K562 (cell line): ENCODE data around the gene FAM111B. TPM values are rescaled to one million over a fixed set of nuclear protein-coding genes. Genes with fewer than 3 reads are reported as not detected.

ENCODE experiments used
- BMI1 ChIP-seq: fragments of 150-350 bp; IDR thresholded peaks from 2 replicates; pipeline ENCODE4 v1.6.1; 2014; ENCODE audit warnings: low read length
- CC2D1A ChIP-seq: fragments of 450-650 bp; IDR thresholded peaks from 2 replicates; pipeline ENCODE4 v1.6.1; 2017; ENCODE audit warnings: mild to moderate bottlenecking
- CTCF ChIP-seq, 3 experiments: IDR thresholded peaks in 2 of 3; conservative IDR thresholded peaks in 1 of 3; 2 replicates each; pipeline ENCODE4 v1.5.1; 2011 to 2012; ENCODE audit warnings: low read length in 3 of 3, mild to moderate bottlenecking in 3 of 3, control low read depth in 2 of 3, improper control_type of control experiment in 1 of 3, inconsistent platforms in 1 of 3, low read depth in 1 of 3, mixed read lengths in 1 of 3, moderate library complexity in 1 of 3; ENCODE audit not compliant: insufficient read depth in 2 of 3
- DPF2 ChIP-seq: fragments of 450-650 bp; IDR thresholded peaks from 2 replicates; pipeline ENCODE4 v1.6.1; 2016
- HDGF ChIP-seq: fragments of 450-650 bp; IDR thresholded peaks from 2 replicates; pipeline ENCODE4 v1.6.1; 2016
- HNRNPK ChIP-seq: fragments of 200-400 bp; formaldehyde crosslinking; IDR thresholded peaks from one replicate; pipeline ENCODE4 v1.6.1; 2018; ENCODE audit warnings: mild to moderate bottlenecking, low read depth, low read length; ENCODE audit not compliant: poor library complexity, severe bottlenecking
- HNRNPL ChIP-seq: fragments of 200-400 bp; formaldehyde crosslinking; IDR thresholded peaks from 2 replicates; pipeline ENCODE4 v1.6.1; 2017; ENCODE audit warnings: low read depth, mild to moderate bottlenecking, low read length
- HNRNPLL ChIP-seq: fragments of 200-400 bp; formaldehyde crosslinking; IDR thresholded peaks from 2 replicates; pipeline ENCODE4 v1.6.1; 2017; ENCODE audit warnings: low read length, low read depth, mild to moderate bottlenecking; ENCODE audit not compliant: poor library complexity, severe bottlenecking
- MYC ChIP-seq, 2 experiments: fragments of 250-450 bp in 1 of 2; sonication (Bioruptor Pico) in 1 of 2; IDR thresholded peaks; 2 replicates each; pipeline versions ENCODE4 v1.5.1 to v1.6.1; 2012 to 2021; ENCODE audit warnings: low read depth in 2 of 2, borderline replicate concordance in 1 of 2, improper control_type of control experiment in 1 of 2, low read length in 1 of 2, mild to moderate bottlenecking in 1 of 2, moderate library complexity in 1 of 2
- MYNN ChIP-seq, 2 experiments: sonication (generic); formaldehyde crosslinking in 1 of 2; IDR thresholded peaks; 2 replicates each; pipeline versions ENCODE4 v1.5.0 to v1.6.1; 2016 to 2020; ENCODE audit warnings: antibody characterized with exemption in 1 of 2, missing genetic modification reagents in 1 of 2
- NFIC ChIP-seq: fragments of 450-650 bp; IDR thresholded peaks from 2 replicates; pipeline ENCODE4 v1.6.1; 2017; ENCODE audit warnings: mild to moderate bottlenecking, inconsistent platforms
- NR4A1 ChIP-seq, 2 experiments: fragments of 250-450 bp in 1 of 2; fragments of 450-650 bp in 1 of 2; sonication (Bioruptor Pico) in 1 of 2; IDR thresholded peaks; 2 replicates each; pipeline versions ENCODE4 v1.4.0 to v1.6.1; 2016 to 2020; ENCODE audit warnings: mild to moderate bottlenecking in 2 of 2, missing compliant biosample characterization in 1 of 2, missing genetic modification characterization in 1 of 2, moderate library complexity in 1 of 2
- PCBP1 ChIP-seq: fragments of 200-400 bp; formaldehyde crosslinking; IDR thresholded peaks from 2 replicates; pipeline ENCODE4 v1.6.1; 2018; ENCODE audit warnings: mild to moderate bottlenecking, low read depth, low read length; ENCODE audit not compliant: poor library complexity, severe bottlenecking
- PRPF4 ChIP-seq: fragments of 200-400 bp; formaldehyde crosslinking; IDR thresholded peaks from one replicate; pipeline ENCODE4 v1.6.1; 2017; ENCODE audit warnings: low read length, low read depth, mild to moderate bottlenecking; ENCODE audit not compliant: insufficient read depth, poor library complexity, severe bottlenecking
- SOX6 ChIP-seq: fragments of 450-650 bp; IDR thresholded peaks from 2 replicates; pipeline ENCODE4 v1.6.1; 2014; ENCODE audit warnings: mild to moderate bottlenecking
- ZNF143 ChIP-seq: sonication (generic); formaldehyde crosslinking; IDR thresholded peaks from 2 replicates; pipeline ENCODE4 v1.9.0; 2022; ENCODE audit warnings: mild to moderate bottlenecking, missing genetic modification reagents
- ZNF197 ChIP-seq: fragments of 200-800 bp; sonication (Bioruptor generic); IDR thresholded peaks from 2 replicates; pipeline ENCODE4 v1.6.1; 2016; ENCODE audit warnings: low read depth, missing genetic modification characterization, missing compliant biosample characterization
- ZNF277 ChIP-seq: fragments of 250-450 bp; sonication (Bioruptor Pico); IDR thresholded peaks from 2 replicates; pipeline ENCODE4 v1.8.0; 2022; ENCODE audit warnings: inconsistent platforms, mild to moderate bottlenecking, moderate library complexity, borderline replicate concordance
- ZNF551 ChIP-seq: fragments of 250-450 bp; sonication (Bioruptor Pico); IDR thresholded peaks from 2 replicates; pipeline ENCODE4 v1.5.0; 2021; ENCODE audit warnings: mild to moderate bottlenecking, moderate library complexity
- ZSCAN29 ChIP-seq: fragments of 450-650 bp; IDR thresholded peaks from 2 replicates; pipeline ENCODE4 v1.6.1; 2017
- polyA plus RNA-seq, 8 experiments: library from polyadenylated mRNA; depleted of rRNA in 4 of 8; stranded (reverse) in 5 of 8; unstranded in 3 of 8; fragments of >200 nt; fragmentation: Nextera tagmentation in 2 of 8; fragmentation: Illumina TruSeq in 1 of 8; extraction: Ambion mirVana in 2 of 8; extraction: Trizol in 1 of 8; gene quantifications; 2 replicates each; pipeline versions ENCODE4 v1.2.1 to v1.2.3, GENCODE V29; 2011 to 2014; ENCODE audit warnings: inconsistent platforms in 1 of 8, missing spikeins in 1 of 8
- total RNA-seq, 7 experiments: library from RNA; depleted of rRNA in 6 of 7; stranded (reverse); fragments of >200 nt in 6 of 7; fragmentation: Illumina TruSeq in 2 of 7; extraction: Trizol in 2 of 7; gene quantifications; 2 replicates each; pipeline versions ENCODE4 v1.2.1 to v1.2.3, GENCODE V29; 2011 to 2021; ENCODE audit warnings: low replicate concordance in 1 of 7
- TF ChIP-seq, protein P1 (sequence below): sonication (generic); formaldehyde crosslinking; IDR thresholded peaks from 2 replicates; pipeline ENCODE4 v1.5.0; 2020; ENCODE audit warnings: missing genetic modification reagents
- TF ChIP-seq, protein P2 (sequence below): IDR thresholded peaks from 3 replicates; pipeline ENCODE4 v1.6.1; 2011; ENCODE audit warnings: borderline replicate concordance, mild to moderate bottlenecking; ENCODE audit not compliant: insufficient read length, insufficient read depth

Gene FAM111B
- total and polyA plus RNA-seq, 9 of the 15 experiments (the other 6 are each of a cell fraction or from before 2014, with no cell fraction given) = 0.01 to 0.33 (median 0.06) TPM; not detected in 5

GRCh38 chr11:59142530-59143507, 35.8 kb downstream of the FAM111B start, which contains the start of gene FAM111A (continued):
- peak; percentile 47 for TF ChIP-seq HNRNPLL
- TF ChIP-seq CTCF (IDR thresholded peaks at IDR 0.05 in 2 of 3, conservative IDR thresholded peaks at IDR 0.05 in 1 of 3; ENCODE audit: insufficient read depth in 2 of 3, low read depth in 1 of 3, low read length in 3 of 3) = peak; percentile 43 to 46 (median 44); a peak in 5 of 6 replicates
- TF ChIP-seq SOX6 = no peak
- no peak for TF ChIP-seq HNRNPL
- no peak for TF ChIP-seq ZNF143
- TF ChIP-seq HDGF = no peak
- no peak for TF ChIP-seq HNRNPK
- TF ChIP-seq MYC (IDR thresholded peaks at IDR 0.05; ENCODE audit: low read depth, low read length) = peak; percentile 35; the same call in 1 of the 2 replicates
- no peak for TF ChIP-seq MYC (CRISPR knock-in tag; IDR thresholded peaks at IDR 0.05; ENCODE audit: borderline replicate concordance, low read depth)
- TF ChIP-seq NFIC = peak; percentile 84
- no peak for TF ChIP-seq ZNF551 (CRISPR knock-in tag)
- TF ChIP-seq ZNF277 (CRISPR knock-in tag) = no peak
- TF ChIP-seq BMI1 = no peak
- TF ChIP-seq CC2D1A = no peak
- TF ChIP-seq, protein P1, sequence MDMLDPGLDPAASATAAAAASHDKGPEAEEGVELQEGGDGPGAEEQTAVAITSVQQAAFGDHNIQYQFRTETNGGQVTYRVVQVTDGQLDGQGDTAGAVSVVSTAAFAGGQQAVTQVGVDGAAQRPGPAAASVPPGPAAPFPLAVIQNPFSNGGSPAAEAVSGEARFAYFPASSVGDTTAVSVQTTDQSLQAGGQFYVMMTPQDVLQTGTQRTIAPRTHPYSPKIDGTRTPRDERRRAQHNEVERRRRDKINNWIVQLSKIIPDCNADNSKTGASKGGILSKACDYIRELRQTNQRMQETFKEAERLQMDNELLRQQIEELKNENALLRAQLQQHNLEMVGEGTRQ (CRISPR knock-in tag) = peak; percentile 21; the same call in 1 of the 2 replicates
- TF ChIP-seq PCBP1 = no peak
- TF ChIP-seq MYNN (IDR thresholded peaks at IDR 0.05) = no peak
- TF ChIP-seq MYNN (CRISPR knock-in tag; IDR thresholded peaks at IDR 0.05) = no peak
- no peak for TF ChIP-seq ZNF197 (CRISPR knock-in tag)
- no peak for TF ChIP-seq ZSCAN29
- TF ChIP-seq DPF2 = no peak
- TF ChIP-seq, protein P2, sequence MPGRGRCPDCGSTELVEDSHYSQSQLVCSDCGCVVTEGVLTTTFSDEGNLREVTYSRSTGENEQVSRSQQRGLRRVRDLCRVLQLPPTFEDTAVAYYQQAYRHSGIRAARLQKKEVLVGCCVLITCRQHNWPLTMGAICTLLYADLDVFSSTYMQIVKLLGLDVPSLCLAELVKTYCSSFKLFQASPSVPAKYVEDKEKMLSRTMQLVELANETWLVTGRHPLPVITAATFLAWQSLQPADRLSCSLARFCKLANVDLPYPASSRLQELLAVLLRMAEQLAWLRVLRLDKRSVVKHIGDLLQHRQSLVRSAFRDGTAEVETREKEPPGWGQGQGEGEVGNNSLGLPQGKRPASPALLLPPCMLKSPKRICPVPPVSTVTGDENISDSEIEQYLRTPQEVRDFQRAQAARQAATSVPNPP = no peak
- TF ChIP-seq NR4A1 (CRISPR knock-in tag; IDR thresholded peaks at IDR 0.05) = no peak
- no peak for TF ChIP-seq NR4A1 (tag; IDR thresholded peaks at IDR 0.05)
- TF ChIP-seq PRPF4 = no peak
